ENCODE measurements around the gene KCNG2. TPM values are rescaled to one million over a fixed set of nuclear protein-coding genes. Genes with fewer than 3 reads are reported as not detected.

The KCNG2 gene
- total and polyA plus RNA-seq, 2 experiments from 2014 or later: not detected

- no peak overlapping the region for H2AFZ ChIP-seq
- no peak overlapping the region for H3K4me2 ChIP-seq
- H3K4me1 ChIP-seq (ENCODE audit: insufficient read depth): no peaks in the 10 kb centered on the region
- no peak for DNase-seq (ENCODE audit: low spot score)
- no peaks in the 10 kb centered on the region for H3K9me3 ChIP-seq (ENCODE audit: low read depth)
- no peaks in the 10 kb centered on the region for H3K79me2 ChIP-seq
- no peak for TF ChIP-seq EZH2 (IDR thresholded peaks at IDR 0.05; ENCODE audit: borderline replicate concordance)
- TF ChIP-seq, protein P1, sequence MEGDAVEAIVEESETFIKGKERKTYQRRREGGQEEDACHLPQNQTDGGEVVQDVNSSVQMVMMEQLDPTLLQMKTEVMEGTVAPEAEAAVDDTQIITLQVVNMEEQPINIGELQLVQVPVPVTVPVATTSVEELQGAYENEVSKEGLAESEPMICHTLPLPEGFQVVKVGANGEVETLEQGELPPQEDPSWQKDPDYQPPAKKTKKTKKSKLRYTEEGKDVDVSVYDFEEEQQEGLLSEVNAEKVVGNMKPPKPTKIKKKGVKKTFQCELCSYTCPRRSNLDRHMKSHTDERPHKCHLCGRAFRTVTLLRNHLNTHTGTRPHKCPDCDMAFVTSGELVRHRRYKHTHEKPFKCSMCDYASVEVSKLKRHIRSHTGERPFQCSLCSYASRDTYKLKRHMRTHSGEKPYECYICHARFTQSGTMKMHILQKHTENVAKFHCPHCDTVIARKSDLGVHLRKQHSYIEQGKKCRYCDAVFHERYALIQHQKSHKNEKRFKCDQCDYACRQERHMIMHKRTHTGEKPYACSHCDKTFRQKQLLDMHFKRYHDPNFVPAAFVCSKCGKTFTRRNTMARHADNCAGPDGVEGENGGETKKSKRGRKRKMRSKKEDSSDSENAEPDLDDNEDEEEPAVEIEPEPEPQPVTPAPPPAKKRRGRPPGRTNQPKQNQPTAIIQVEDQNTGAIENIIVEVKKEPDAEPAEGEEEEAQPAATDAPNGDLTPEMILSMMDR (IDR thresholded peaks at IDR 0.05; ENCODE audit: poor library complexity): no peak
- no peak for TF ChIP-seq EZH2phosphoT487 (IDR thresholded peaks at IDR 0.05; ENCODE audit: low read depth, severe bottlenecking, unreplicated experiment)
- H3K9me2 ChIP-seq (replicated peaks; ENCODE audit: insufficient read depth): no peaks in the 10 kb centered on the region
- WGBS (ENCODE audit: low lambda C conversion rate, missing lambda C conversion rate): 84% methylated on average over 6 of the region's 6 CpGs
- no peaks in the 10 kb centered on the region for H4K20me1 ChIP-seq (ENCODE audit: insufficient read depth, poor library complexity, severe bottlenecking)
- no peak overlapping the region for H3K4me3 ChIP-seq
- no peaks in the 10 kb centered on the region for H3K36me3 ChIP-seq (replicated peaks; ENCODE audit: insufficient read depth, low read depth)
- no peak overlapping the region for H3K27ac ChIP-seq
- peaks cover 7% of the 10 kb centered on the region for H3K27me3 ChIP-seq
Observed at GRCh38 chr18:79834834-79835233, 37.1 kb downstream of the KCNG2 start.

DNA sequence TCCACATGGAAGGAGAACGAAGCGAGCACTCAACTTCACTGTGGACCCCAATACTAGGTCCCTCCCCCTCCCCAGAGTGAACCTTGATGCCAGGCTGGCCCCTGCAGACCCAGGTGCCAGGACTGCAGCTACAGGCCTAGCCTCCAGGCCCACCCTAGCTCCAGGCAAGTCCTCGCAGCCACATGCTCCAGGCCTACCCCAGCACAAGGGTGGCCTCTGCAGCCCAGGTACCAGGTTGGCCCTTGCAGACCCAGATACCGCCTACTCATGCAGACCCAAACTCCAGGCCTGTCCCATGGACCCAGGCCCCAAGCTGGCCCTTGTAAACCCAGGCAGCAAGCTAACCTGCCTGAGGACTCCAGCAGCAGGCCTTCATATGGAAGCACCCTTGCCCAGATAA lies 44.2 kb downstream of the KCNG2 start:
- Histone ChIP-seq H3K36me3 (replicated peaks; ENCODE audit: insufficient read depth, low read depth) (no peaks in the 10 kb centered on the region), H3K4me2 (no peak overlapping the region), H3K9me2 (replicated peaks; ENCODE audit: insufficient read depth) (no peaks in the 10 kb centered on the region), H3K9me3 (ENCODE audit: low read depth) (no peaks in the 10 kb centered on the region), H3K4me3 (no peak overlapping the region), H3K27ac (no peak overlapping the region), H3K4me1 (ENCODE audit: insufficient read depth) (no peaks in the 10 kb centered on the region), H3K27me3 (peaks cover 7% of the 10 kb centered on the region), H4K20me1 (ENCODE audit: insufficient read depth, poor library complexity, severe bottlenecking) (no peaks in the 10 kb centered on the region), H3K79me2 (no peaks in the 10 kb centered on the region), H2AFZ (no peak overlapping the region)
- no peak for DNase-seq (ENCODE audit: low spot score)
- WGBS (ENCODE audit: low lambda C conversion rate, missing lambda C conversion rate): 90% methylated on average over 4 of the region's 4 CpGs
- no peak for TF ChIP-seq EZH2phosphoT487 (IDR thresholded peaks at IDR 0.05; ENCODE audit: low read depth, severe bottlenecking, unreplicated experiment)
- TF ChIP-seq EZH2 (IDR thresholded peaks at IDR 0.05; ENCODE audit: borderline replicate concordance): no peak
- TF ChIP-seq, protein P1 (IDR thresholded peaks at IDR 0.05; ENCODE audit: poor library complexity): no peak

- TF ChIP-seq EZH2phosphoT487 (IDR thresholded peaks at IDR 0.05; ENCODE audit: low read depth, severe bottlenecking, unreplicated experiment) (no peak), EZH2 (IDR thresholded peaks at IDR 0.05; ENCODE audit: borderline replicate concordance) (no peak)
- TF ChIP-seq, protein P1 (IDR thresholded peaks at IDR 0.05; ENCODE audit: poor library complexity): no peak
- DNase-seq (ENCODE audit: low spot score): no peak
- 89% methylated on average over 10 of the region's 10 CpGs for WGBS (ENCODE audit: low lambda C conversion rate, missing lambda C conversion rate)
Observed at GRCh38 chr18:79844999-79845563, 47.3 kb downstream of the KCNG2 start.

More at GRCh38 chr18:79844999-79845563, 47.3 kb downstream of the KCNG2 start:
- Histone ChIP-seq H3K4me1 (ENCODE audit: insufficient read depth) (no peaks in the 10 kb centered on the region), H3K79me2 (no peaks in the 10 kb centered on the region), H3K27me3 (no peaks in the 10 kb centered on the region), H3K9me2 (replicated peaks; ENCODE audit: insufficient read depth) (no peaks in the 10 kb centered on the region), H3K36me3 (replicated peaks; ENCODE audit: insufficient read depth, low read depth) (no peaks in the 10 kb centered on the region), H3K9me3 (ENCODE audit: low read depth) (no peaks in the 10 kb centered on the region), H3K4me2 (no peak overlapping the region), H4K20me1 (ENCODE audit: insufficient read depth, poor library complexity, severe bottlenecking) (no peaks in the 10 kb centered on the region), H3K27ac (no peak overlapping the region), H3K4me3 (no peak overlapping the region), H2AFZ (no peak overlapping the region)
